HG02885 (cell line): Measurements from ENCODE around the gene ZSWIM8.
"Not testable (repeated sequence)": the region's sequence is repeated elsewhere in the genome, so short reads cannot be mapped to it uniquely, and the experiment has no call there.

Experiments
- ATAC-seq: cut with Tn5 transposase; IDR thresholded peaks from one replicate; pipeline ENCODE4 v1.9.1; 2021; ENCODE audit warnings: mild to moderate bottlenecking; ENCODE audit not compliant: unreplicated experiment, poor library complexity

The ZSWIM8 gene

DNA sequence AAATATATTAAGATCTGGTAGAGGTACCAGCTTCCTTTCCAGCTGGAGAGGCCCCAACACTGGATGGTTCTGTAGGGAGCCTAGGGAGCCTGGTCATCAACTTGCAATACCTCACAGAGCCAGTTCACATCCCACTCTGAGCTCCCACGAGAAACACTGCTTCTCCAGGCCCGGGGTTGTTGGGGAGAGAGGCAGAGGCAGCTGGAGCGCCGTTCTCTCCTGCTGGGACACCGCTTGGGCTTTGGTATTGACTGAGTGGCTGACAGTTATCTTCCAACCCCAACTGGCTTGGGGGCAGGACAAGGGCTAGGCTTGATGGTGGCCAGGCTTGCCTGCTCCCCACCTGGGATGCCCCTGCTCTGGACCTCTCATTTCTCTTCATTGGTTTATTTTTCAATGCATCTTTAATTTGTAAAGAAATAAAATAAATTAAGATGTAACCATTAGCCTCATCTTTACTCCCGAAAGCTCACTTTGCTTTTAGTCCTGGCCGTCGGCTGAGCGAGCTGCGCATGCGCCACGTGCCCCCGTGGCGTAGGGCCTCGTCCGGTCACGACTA, 13.6 kb upstream of the ZSWIM8 start:
- ATAC-seq, result peak; percentile 3

DNA sequence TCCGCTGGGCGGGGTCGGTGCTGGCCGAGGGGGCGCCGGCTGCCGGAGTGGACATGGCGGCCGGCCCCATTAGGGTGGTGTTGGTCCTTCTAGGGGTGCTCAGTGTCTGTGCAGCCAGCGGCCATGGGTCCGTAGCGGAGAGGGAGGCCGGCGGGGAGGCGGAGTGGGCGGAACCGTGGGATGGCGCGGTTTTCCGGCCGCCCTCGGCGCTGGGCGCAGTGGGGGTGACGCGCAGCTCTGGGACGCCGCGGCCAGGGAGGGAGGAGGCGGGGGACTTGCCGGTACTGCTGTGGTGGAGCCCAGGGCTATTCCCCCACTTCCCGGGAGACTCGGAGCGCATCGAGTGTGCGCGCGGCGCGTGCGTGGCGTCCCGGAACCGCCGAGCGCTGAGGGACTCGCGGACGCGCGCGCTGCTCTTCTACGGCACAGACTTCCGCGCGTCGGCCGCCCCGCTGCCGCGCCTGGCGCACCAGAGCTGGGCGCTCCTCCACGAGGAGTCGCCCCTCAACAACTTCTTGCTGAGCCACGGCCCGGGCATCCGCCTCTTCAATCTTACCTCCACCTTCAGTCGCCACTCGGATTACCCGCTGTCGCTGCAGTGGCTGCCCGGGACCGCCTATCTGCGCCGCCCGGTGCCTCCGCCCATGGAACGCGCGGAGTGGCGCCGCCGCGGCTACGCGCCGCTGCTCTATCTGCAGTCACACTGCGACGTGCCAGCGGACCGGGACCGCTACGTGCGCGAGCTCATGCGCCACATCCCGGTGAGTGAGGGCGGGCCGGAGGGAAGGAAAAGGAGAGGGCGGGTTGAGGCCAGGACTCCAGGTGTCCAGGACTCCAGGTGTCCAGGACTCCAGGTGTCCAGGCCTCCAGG, 12.9 kb upstream of the ZSWIM8 start:
- ATAC-seq, result peak; percentile 70

DNA sequence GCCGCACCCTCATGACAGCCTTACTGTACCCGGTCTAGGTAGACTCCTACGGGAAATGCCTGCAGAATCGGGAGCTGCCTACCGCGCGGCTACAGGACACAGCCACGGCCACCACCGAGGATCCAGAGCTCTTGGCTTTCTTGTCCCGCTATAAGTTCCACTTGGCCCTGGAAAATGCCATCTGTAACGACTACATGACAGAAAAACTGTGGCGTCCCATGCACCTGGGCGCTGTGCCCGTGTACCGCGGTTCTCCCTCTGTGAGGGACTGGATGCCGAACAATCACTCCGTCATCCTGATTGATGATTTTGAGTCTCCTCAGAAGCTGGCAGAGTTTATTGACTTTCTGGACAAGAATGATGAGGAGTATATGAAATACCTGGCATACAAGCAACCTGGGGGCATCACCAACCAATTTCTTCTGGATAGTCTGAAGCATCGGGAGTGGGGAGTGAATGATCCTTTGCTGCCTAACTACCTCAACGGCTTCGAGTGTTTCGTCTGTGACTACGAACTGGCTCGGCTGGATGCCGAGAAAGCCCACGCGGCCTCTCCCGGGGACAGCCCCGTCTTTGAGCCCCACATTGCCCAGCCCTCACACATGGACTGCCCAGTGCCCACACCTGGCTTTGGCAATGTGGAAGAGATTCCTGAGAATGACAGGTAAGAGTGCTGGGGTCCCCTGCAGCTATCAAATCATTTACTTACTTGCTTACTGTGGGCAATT, 12.1 kb upstream of the ZSWIM8 start:
- ATAC-seq, result no peak

- no peak for ATAC-seq
Observed at GRCh38 chr10:73774637-73775036, 10.8 kb upstream of the ZSWIM8 start.

- no peak for ATAC-seq
Observed at GRCh38 chr10:73779018-73779417, 6.4 kb upstream of the ZSWIM8 start.

DNA sequence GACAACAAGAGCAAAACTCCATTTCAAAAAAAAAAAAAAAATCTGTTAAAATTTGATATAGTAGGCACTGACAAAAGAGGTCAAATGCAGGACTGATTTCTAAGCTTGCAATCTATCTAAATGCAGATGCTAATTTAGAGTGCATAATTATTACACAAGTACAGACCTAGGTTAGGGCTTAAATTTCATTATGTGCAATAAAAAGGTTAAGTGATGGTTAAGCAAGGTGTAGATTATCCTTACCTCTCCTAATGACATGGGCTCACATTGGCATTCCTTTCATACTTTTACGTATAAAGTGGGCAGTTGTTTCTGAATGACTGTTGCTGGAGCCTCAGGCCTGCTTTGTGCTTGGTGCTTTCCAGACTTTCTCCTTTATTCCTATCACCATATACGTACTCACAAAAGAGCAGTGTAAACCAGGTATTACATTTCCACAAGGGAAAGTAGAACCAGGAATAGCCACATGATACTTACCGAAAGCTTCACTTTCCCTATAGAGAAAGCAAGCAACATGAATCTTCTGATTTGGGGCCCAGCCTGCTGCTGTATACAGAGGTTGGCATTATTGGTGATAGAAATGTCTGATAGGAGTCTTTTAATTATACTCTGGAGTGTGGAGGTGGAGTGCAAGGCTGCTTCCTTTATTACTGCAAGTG, 5.7 kb upstream of the ZSWIM8 start:
- ATAC-seq, result no peak

DNA sequence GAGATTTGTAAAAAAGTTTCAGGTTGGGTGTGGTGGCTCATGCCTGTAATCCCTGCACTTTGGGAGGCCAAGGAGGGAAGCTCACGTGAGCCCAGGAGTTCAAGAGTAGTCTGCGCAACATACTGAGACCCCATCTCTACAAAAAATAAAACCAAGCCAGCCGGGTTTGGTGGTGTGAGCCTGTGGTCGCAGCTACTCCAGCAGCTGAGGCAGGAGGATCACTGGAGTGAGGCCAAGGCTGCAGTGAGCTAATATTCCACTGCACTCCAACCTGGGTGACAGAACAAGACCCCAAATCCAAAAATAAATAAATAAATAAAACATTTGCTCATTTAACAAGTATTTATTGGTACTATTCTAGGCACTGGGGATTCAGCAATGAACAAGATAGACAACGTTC, 5.1 kb upstream of the ZSWIM8 start:
- ATAC-seq, result no peak

DNA sequence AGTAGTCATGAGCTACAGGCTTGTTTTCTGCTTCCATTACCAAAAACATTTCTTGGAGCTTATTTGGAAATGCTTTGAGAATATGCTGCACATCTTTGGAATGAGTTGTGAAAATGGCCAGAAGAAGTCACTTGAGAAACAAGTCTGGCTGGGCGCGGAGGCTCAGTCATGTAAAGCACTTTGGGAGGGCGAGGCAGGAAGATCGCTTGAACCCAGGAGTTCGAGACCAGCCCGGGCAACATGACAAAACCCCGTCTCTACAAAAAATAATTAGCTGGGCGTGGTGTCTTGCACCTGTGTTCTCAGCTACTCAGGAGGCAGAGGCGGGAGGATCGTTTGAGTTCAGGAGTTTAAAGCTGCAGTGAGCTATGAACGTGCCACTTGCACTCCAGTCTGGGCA, 4.4 kb upstream of the ZSWIM8 start:
- no peak for ATAC-seq

DNA sequence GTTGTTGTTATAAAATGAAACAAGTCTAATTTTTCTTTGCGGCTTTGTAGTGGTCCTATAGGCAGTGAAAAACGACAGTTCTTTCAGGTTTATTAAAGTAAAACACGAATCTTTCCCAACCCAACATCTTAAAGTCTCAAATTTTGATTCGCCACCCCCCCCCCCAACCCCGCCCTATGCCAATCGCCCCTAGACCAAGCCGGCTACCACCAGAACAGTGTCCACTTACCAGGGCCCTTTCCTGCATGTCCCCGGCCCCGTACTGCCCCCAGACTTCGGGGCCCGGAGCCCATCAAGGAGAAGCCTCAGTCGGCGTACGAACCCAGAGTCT, 3.9 kb upstream of the ZSWIM8 start:
- no peak for ATAC-seq

DNA sequence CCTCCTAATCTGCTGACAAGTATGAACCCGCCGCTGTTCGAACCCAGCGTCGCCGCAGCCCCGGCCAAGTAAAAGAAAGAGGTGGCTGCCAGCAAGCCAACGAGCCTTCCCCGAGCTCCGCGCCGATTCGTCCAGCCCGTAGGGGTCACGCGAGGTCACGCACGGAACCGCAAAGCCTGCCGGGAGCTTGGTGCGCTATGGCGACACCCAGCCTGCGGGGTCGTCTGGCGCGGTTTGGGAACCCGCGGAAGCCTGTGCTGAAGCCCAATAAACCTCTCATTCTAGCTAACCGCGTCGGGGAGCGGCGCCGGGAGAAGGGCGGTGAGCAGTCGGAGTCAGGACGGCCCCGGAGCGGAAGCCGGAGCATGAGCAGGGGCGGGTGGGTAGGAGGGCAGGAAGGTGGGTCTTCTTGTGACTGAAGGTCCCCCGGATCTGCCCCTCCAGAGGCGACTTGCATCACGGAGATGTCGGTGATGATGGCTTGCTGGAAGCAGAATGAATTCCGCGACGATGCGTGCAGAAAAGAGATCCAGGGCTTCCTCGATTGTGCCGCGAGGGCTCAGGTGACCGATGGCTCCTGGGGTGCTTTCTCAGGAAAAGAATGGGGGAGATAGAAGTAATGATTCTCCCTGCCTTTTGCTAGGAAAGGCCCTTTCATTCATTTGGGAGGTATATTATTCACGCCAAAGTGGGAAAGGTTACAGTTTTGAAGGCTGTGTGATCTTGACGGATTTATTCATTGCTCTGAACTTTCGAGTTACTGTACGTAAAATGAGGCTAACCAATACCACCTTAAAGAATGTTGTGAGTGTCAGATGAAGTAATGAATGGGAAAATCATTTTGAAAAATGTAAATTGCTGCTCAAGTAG, 3.3 kb upstream of the ZSWIM8 start, which contains the start of gene CHCHD1:
TSS of gene CHCHD1 (plus strand) at position 170 of the 870 bp plus-strand sequence. CDS start at position 198, 28 bp downstream.
- peak; percentile 68 for ATAC-seq

DNA sequence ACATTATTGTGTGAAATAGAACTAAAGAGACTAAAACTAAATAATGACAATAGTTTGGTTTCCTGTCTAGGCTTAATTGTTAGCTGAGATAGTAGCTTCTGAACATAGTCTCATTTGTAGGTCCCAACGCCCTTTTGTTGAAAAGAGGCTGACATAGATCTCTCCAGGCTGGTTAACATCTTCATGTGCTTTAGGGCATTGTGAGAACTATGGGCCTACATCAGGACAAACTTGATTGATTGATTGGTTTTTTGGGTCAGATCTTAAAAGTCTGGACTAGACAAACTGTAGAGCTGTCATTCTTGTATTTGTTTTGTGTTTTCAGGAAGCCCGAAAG, 2.7 kb upstream of the ZSWIM8 start:
- no peak for ATAC-seq

DNA sequence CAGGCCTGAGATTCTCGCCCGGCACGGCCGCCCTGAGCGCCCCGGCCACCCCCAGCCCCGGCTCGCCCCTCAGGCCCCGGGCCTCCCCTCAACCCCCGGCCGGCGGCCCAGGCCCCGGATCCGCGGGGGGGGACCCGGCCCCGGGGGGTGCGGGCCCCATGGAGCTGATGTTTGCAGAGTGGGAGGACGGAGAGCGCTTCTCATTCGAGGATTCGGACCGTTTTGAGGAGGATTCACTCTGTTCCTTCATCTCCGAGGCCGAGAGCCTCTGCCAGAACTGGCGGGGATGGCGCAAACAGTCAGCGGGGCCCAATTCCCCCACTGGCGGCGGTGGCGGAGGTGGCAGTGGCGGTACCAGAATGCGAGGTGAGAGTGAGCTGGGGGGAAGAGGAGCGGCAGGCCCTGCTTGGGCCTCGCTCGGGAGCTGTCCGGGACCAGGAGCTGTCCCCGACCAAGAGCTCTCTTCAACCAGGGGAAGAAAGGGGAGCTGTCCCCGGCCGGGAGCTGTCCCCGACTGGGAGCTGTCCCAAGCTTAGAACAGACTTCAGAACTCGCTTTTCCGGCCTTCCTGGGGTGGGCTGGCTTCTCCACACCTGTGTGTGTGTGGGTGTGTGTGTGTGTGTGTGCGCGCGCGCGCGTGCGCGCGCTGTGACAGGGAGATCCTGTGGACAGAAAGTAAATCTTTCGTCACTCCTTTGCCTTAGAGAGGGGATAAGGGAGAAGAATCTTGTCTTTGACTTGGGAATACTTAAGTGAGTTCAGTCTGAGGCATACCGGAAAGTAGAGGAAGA, 510 bp downstream of the ZSWIM8 start:
- peak; percentile 32 for ATAC-seq

DNA sequence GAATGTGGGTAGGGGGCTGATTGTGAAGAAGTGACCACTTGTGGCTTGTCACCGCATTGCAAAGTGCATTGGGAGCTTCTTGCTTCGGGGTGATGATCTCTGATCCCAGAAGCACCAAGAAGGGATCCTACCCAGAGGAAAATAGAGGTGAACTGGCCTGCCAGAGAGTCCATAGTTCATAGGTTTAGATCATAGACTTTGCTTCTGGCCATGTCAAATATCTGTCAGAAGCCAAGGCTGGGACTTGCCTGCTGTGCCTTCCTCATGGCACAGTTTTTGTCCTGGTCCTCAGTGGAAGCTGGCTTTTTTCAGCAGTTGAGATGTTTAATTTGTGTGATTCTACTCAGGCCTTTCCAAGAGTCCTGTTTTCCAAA, 1.1 kb downstream of the ZSWIM8 start:
- ATAC-seq, result no peak

- not testable (repeated sequence) for ATAC-seq
Observed at GRCh38 chr10:73787031-73787800, 1.8 kb downstream of the ZSWIM8 start.

DNA sequence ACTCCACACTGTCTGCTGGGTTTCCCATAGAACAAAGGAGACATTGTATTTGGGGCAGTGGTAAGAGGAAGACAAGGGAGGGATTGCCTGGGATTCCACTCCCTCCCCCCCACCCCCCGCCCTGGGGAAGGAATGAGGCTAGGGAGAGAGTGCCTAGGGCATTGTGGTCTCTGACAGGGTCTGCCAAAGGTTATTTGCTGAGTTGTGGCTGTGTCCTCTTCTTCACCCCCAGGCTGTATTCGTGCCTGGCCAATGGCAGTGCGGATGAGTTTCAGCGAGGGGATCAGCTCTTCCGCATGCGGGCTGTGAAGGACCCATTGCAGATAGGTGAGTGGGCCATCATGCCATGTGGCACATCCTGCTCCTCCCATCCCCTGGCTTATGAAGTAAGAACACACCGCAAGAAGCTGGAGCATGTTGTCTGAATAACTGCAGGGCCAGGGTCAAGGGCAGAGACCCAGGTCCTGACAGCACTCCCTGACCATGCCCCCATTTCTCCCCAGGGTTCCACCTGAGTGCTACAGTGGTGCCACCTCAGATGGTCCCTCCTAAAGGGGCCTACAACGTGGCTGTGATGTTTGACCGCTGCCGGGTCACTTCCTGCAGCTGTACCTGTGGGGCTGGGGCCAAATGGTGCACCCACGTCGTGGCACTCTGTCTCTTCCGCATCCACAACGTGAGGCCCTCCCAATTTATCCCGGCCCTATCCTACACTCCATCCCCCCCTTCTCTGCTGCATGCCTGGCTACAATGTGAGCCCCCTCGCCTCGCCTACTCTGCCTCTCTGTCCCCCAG, 3.7 kb downstream of the ZSWIM8 start:
- no peak for ATAC-seq

DNA sequence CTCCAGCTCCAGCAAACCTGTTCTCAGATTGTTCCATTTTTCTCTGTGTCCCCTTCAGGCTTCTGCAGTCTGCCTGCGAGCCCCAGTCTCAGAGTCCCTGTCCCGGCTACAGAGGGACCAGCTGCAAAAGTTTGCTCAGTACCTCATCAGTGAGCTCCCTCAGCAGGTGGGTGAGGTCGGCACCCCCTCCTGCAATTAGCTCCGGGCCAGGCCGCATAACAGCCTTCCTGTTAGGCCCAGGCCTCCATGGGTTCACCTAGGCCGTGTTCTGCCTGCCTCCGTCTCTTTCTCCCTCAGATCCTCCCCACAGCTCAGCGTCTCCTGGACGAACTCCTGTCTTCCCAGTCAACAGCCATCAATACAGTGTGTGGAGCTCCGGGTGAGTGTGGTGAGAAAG, 4.3 kb downstream of the ZSWIM8 start:
- ATAC-seq, result no peak

DNA sequence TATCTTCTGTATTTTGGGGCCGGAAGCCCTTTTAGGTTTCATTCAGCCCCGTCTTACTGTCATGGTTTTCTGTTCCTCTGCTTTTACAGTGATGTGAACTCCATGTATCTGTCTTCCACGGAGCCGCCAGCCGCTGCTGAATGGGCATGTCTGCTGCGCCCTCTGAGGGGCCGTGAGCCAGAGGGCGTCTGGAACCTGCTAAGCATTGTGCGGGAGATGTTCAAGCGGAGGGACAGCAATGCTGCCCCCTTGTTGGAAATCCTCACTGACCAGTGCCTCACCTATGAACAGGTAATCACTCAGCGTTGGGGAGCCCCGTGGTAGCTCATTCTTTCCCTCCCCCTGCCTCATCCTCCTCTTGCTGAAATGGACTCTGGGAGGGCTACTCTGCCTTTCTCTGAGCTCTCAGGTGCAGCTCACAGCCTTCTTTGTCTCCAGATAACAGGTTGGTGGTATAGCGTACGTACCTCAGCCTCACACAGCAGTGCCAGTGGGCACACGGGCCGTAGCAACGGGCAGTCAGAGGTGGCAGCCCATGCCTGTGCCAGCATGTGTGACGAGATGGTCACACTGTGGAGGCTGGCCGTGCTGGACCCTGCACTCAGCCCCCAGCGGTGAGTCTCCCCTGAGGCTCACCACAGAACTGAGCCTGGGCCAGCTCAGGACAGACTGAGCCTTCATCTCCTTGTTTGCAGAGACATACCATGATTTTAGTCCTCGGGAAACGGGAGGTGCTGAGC, 5.7 kb downstream of the ZSWIM8 start:
- no peak for ATAC-seq
